Measurements from ENCODE around the gene RPH3AL. TPM values are rescaled to one million over a fixed set of nuclear protein-coding genes. Genes with fewer than 3 reads are reported as not detected.
A peak's percentile ranks its signal among the peaks of the same experiment; 100 is the strongest.
"Not testable (repeated sequence)": the region's sequence is repeated elsewhere in the genome, so short reads cannot be mapped to it uniquely, and the experiment has no call there.

The RPH3AL gene
- total RNA-seq, 1 donor from 2014 or later = 10.0 TPM

- no peak for DNase-seq (ENCODE audit: low read depth in 2 of 2)
Measured at GRCh38 chr17:204427-205147, 148.0 kb downstream of the RPH3AL start.

- no peak for DNase-seq (ENCODE audit: low read depth in 2 of 2)
Measured at GRCh38 chr17:202501-202951, 150.1 kb downstream of the RPH3AL start.

- not testable (repeated sequence) for DNase-seq (ENCODE audit: low read depth in 2 of 2)
Measured at GRCh38 chr17:201736-202135, 150.9 kb downstream of the RPH3AL start.

- DNase-seq (ENCODE audit: low read depth in 2 of 2) = not testable (repeated sequence)
Measured at GRCh38 chr17:201257-201656, 151.3 kb downstream of the RPH3AL start.

- DNase-seq (ENCODE audit: low read depth in 2 of 2) = no peak
Measured at GRCh38 chr17:200586-200985, 152.0 kb downstream of the RPH3AL start.

- peak; percentile 89 to 97 for DNase-seq (ENCODE audit: low read depth in 2 of 2)
Measured at GRCh38 chr17:199806-200545, 152.6 kb downstream of the RPH3AL start.

GRCh38 chr17:199191-199604, 153.4 kb downstream of the RPH3AL start:
- DNase-seq (ENCODE audit: low read depth in 2 of 2) = peak in 1 of 2 donors; percentile 19

- not testable (repeated sequence) for DNase-seq (ENCODE audit: low read depth in 2 of 2)
Measured at GRCh38 chr17:198225-198624, 154.4 kb downstream of the RPH3AL start.

GRCh38 chr17:197352-197751, 155.3 kb downstream of the RPH3AL start:
- DNase-seq (ENCODE audit: low read depth in 2 of 2) = no peak

GRCh38 chr17:194828-195602, 157.6 kb downstream of the RPH3AL start:
- no peak for DNase-seq (ENCODE audit: low read depth in 2 of 2)

- no peak for DNase-seq (ENCODE audit: low read depth in 2 of 2)
Measured at GRCh38 chr17:193841-194806, 158.5 kb downstream of the RPH3AL start.

GRCh38 chr17:193426-193810, 159.2 kb downstream of the RPH3AL start:
- DNase-seq (ENCODE audit: low read depth in 2 of 2) = no peak

- no peak for DNase-seq (ENCODE audit: low read depth in 2 of 2)
Measured at GRCh38 chr17:192666-193425, 159.8 kb downstream of the RPH3AL start.

- no peak for DNase-seq (ENCODE audit: low read depth in 2 of 2)
Measured at GRCh38 chr17:189444-189843, 163.2 kb downstream of the RPH3AL start.

- DNase-seq (ENCODE audit: low read depth in 2 of 2) = no peak
Measured at GRCh38 chr17:187130-187529, 165.5 kb downstream of the RPH3AL start.

- DNase-seq (ENCODE audit: low read depth in 2 of 2) = no peak
Measured at GRCh38 chr17:185445-186138, 167.0 kb downstream of the RPH3AL start.

GRCh38 chr17:183021-183420, 169.6 kb downstream of the RPH3AL start:
- DNase-seq (ENCODE audit: low read depth in 2 of 2) = no peak

GRCh38 chr17:182050-182751, 170.4 kb downstream of the RPH3AL start:
- DNase-seq (ENCODE audit: low read depth in 2 of 2) = no peak
